GM12878 (cell line): ENCODE results near the gene KDM4C. TPM values are rescaled to one million over a fixed set of nuclear protein-coding genes. Genes with fewer than 3 reads are reported as not detected.

ENCODE experiments used
- ATAC-seq: fragments of 200-7000 bp; cut with Tn5 transposase; 3 replicates; pipeline ENCODE4 v1.9.1; 2020; ENCODE audit warnings: mild to moderate bottlenecking, moderate library complexity
- BruUV-seq: library from RNA; stranded (reverse); fragments of 400-500 nt; replicated peaks from 2 replicates; lab custom pipeline; 2021; lab: Mats Ljungman, UMichigan
- CTCF ChIA-PET: fragments of 300-600 bp; sonication (Branson Sonifier 250); formaldehyde crosslinking; extraction: SDS; loops from one replicate; lab custom pipeline; 2021; ENCODE audit warnings: inconsistent platforms; lab: Yijun Ruan, JAX
- POLR2A ChIA-PET: fragments of 350-600 bp; formaldehyde crosslinking; extraction: SDS; loops from one replicate; lab custom pipeline; 2021; ENCODE audit warnings: inconsistent platforms; lab: Charles Lee
- RAD21 ChIA-PET: fragments of 300-600 bp; sonication (Branson Sonifier 250); formaldehyde crosslinking; loops from one replicate; lab custom pipeline; 2023; ENCODE audit warnings: antibody characterized with exemption; ENCODE audit not compliant: unreplicated experiment; lab: Charles Lee
- SMC1A ChIA-PET: fragments of 300-600 bp; sonication (Branson Sonifier 250); formaldehyde crosslinking; loops from one replicate; lab custom pipeline; 2023; ENCODE audit not compliant: unreplicated experiment, uncharacterized antibody; lab: Charles Lee
- DNase-seq: peaks from one replicate; pipeline ENCODE4 v3.0.0-alpha.2; 2011; ENCODE audit warnings: low read depth, low spot score
- FAIRE-seq: peaks from 3 replicates; lab custom pipeline; 2011; peaks lifted over from hg19 to GRCh38; lab: Jason Lieb, UNC
- H2AFZ ChIP-seq: 2 replicates; pipeline ENCODE4 v1.6.0; 2011; ENCODE audit warnings: low read depth, low read length, control low read depth; ENCODE audit not compliant: control insufficient read depth
- H3K27ac ChIP-seq: 2 replicates; pipeline ENCODE4 v1.5.1; 2011; ENCODE audit warnings: control low read depth; ENCODE audit not compliant: control insufficient read depth, insufficient read depth
- H3K27me3 ChIP-seq, 2 experiments: replicated peaks in 1 of 2; 2 replicates each; pipeline versions ENCODE4 v1.6.0 to v1.6.1; 2011; ENCODE audit warnings: low read length in 1 of 2; ENCODE audit not compliant: control insufficient read depth in 2 of 2, insufficient read depth in 2 of 2
- H3K36me3 ChIP-seq, 2 experiments: 2 replicates each; pipeline ENCODE4 v1.5.1; 2011; ENCODE audit warnings: low read length in 1 of 2; ENCODE audit not compliant: control insufficient read depth in 2 of 2, insufficient read depth in 2 of 2
- H3K4me1 ChIP-seq: 2 replicates; pipeline ENCODE4 v1.6.1; 2011; ENCODE audit warnings: mild to moderate bottlenecking, low read length, moderate library complexity, mixed read lengths; ENCODE audit not compliant: control insufficient read depth, insufficient read depth
- H3K4me2 ChIP-seq: 2 replicates; pipeline ENCODE4 v1.6.0; 2011; ENCODE audit warnings: control low read depth; ENCODE audit not compliant: control insufficient read depth, insufficient read depth
- H3K4me3 ChIP-seq: fragments of 200-600 bp; sonication (generic); 2 replicates; pipeline ENCODE4 v1.5.1; 2016
- H3K79me2 ChIP-seq: 2 replicates; pipeline ENCODE4 v1.6.0; 2011; ENCODE audit warnings: low read length; ENCODE audit not compliant: control insufficient read depth, insufficient read depth
- H3K9ac ChIP-seq: 2 replicates; pipeline ENCODE4 v1.8.0; 2011; ENCODE audit warnings: low read length, control low read depth, mixed read lengths; ENCODE audit not compliant: control insufficient read depth, insufficient read depth
- H3K9me3 ChIP-seq: replicated peaks from 3 replicates; pipeline ENCODE4 v1.5.1; 2011; ENCODE audit warnings: mild to moderate bottlenecking, low read length; ENCODE audit not compliant: control insufficient read depth, insufficient read depth
- H4K20me1 ChIP-seq: 2 replicates; pipeline ENCODE4 v1.6.0; 2011; ENCODE audit not compliant: control insufficient read depth, insufficient read depth
- ASH2L ChIP-seq: fragments of 300-600, 200-600 bp; sonication (generic); IDR thresholded peaks from 2 replicates; pipeline ENCODE4 v1.6.1; 2017; ENCODE audit warnings: low read depth, mild to moderate bottlenecking, borderline replicate concordance
- ATF2 ChIP-seq: IDR thresholded peaks from 2 replicates; pipeline ENCODE4 v1.6.1; 2012; ENCODE audit warnings: low read length, inconsistent platforms
- HCFC1 ChIP-seq: fragments of 150-350 bp; IDR thresholded peaks from 2 replicates; pipeline ENCODE4 v1.6.1; 2014; ENCODE audit warnings: low read length
- MEF2B ChIP-seq: fragments of 450-650 bp; IDR thresholded peaks from 2 replicates; pipeline ENCODE4 v1.6.1; 2018; ENCODE audit warnings: mild to moderate bottlenecking, moderate library complexity; ENCODE audit not compliant: partially characterized antibody, poor library complexity, severe bottlenecking
- MXI1 ChIP-seq: fragments of 150-350 bp; IDR thresholded peaks from 2 replicates; pipeline ENCODE4 v1.6.1; 2011; ENCODE audit warnings: low read depth, mild to moderate bottlenecking, inconsistent platforms, low read length, improper control_type of control experiment
- MYC ChIP-seq: IDR thresholded peaks from 2 replicates; pipeline ENCODE4 v1.6.1; 2011; ENCODE audit warnings: mild to moderate bottlenecking, low read length, moderate library complexity, inconsistent platforms; ENCODE audit not compliant: insufficient read depth, insufficient replicate concordance, insufficient read length, severe bottlenecking
- NFYA ChIP-seq: IDR thresholded peaks from 2 replicates; pipeline ENCODE4 v1.6.1; 2011; ENCODE audit warnings: low read depth, mild to moderate bottlenecking, low read length, improper control_type of control experiment, borderline replicate concordance
- NKRF ChIP-seq: fragments of 450-650 bp; conservative IDR thresholded peaks from 2 replicates; pipeline ENCODE4 v1.6.1; 2017; ENCODE audit warnings: mild to moderate bottlenecking, moderate library complexity
- RCOR1 ChIP-seq: conservative IDR thresholded peaks from 2 replicates; pipeline ENCODE4 v1.6.1; 2012; ENCODE audit warnings: low read depth, low read length, improper control_type of control experiment
- SMC3 ChIP-seq: IDR thresholded peaks from 2 replicates; pipeline ENCODE4 v1.6.1; 2011; ENCODE audit warnings: low read length, improper control_type of control experiment, borderline replicate concordance
- STAT3 ChIP-seq: IDR thresholded peaks from 2 replicates; pipeline ENCODE4 v1.6.1; 2011; ENCODE audit warnings: low read depth, low read length, improper control_type of control experiment
- TBL1XR1 ChIP-seq: IDR thresholded peaks from 2 replicates; pipeline ENCODE4 v1.6.1; 2012; ENCODE audit warnings: low read depth, low read length, improper control_type of control experiment
- ZNF274 ChIP-seq: IDR thresholded peaks from one replicate; pipeline ENCODE4 v1.8.0; 2011; ENCODE audit not compliant: insufficient read length, insufficient read depth
- ZNF384 ChIP-seq: IDR thresholded peaks from 2 replicates; pipeline ENCODE4 v1.6.1; 2012; ENCODE audit warnings: low read depth, mild to moderate bottlenecking, low read length, improper control_type of control experiment, borderline replicate concordance
- WGBS: methylation state at CpG from one replicate; pipeline ENCODE4 v1.1.6; 2016; ENCODE audit warnings: low lambda C conversion rate; ENCODE audit not compliant: insufficient replicate concordance, insufficient coverage; ENCODE audit errors: missing lambda C conversion rate; 5-methylcytosine and 5-hydroxymethylcytosine counted together
- in situ Hi-C: fragments of 300-500 bp; cut with MboI; formaldehyde crosslinking; loops from 9 replicates; pipeline ENCODE4 v1.14.3; 2018; ENCODE audit warnings: mixed read lengths
- intact Hi-C: fragments of 100-400 bp; cut with micrococcal nuclease; formaldehyde crosslinking; loops from one replicate; pipeline ENCODE4 v1.14.2; 2022; ENCODE audit not compliant: unreplicated experiment
- polyA plus RNA-seq, 11 experiments: library from polyadenylated mRNA; depleted of rRNA in 4 of 11; unstranded in 6 of 11; stranded (reverse) in 5 of 11; fragments of >200 nt; fragmentation: Nextera tagmentation in 4 of 11; fragmentation: Illumina TruSeq in 1 of 11; extraction: Ambion mirVana in 4 of 11; extraction: Trizol in 1 of 11; gene quantifications; 1 replicate in 1 of 11; 2 replicates in 10 of 11; pipeline versions ENCODE4 v1.2.1 to v1.2.3, GENCODE V29; 2011 to 2016; ENCODE audit warnings: inconsistent platforms in 2 of 11, missing spikeins in 2 of 11, low read depth in 1 of 11
- total RNA-seq, 4 experiments: library from RNA; depleted of rRNA in 3 of 4; stranded (reverse); fragments of >200 nt in 3 of 4; fragmentation: Illumina TruSeq in 1 of 4; extraction: Trizol in 1 of 4; gene quantifications; 2 replicates each; pipeline versions ENCODE4 v1.2.1 to v1.2.3, GENCODE V29; 2013 to 2021
- TF ChIP-seq, protein P1 (sequence below): fragments of 150-350 bp; IDR thresholded peaks from 2 replicates; pipeline ENCODE4 v1.6.1; 2016; ENCODE audit warnings: low read depth, low read length

The KDM4C gene
- total and polyA plus RNA-seq, 10 of the 15 experiments (the other 5 are each of a cell fraction or from before 2014, with no cell fraction given), result 6.8 to 41.2 (median 20.1) TPM

GRCh38 chr9:7153134-7153533, 395.4 kb downstream of the KDM4C start:
- 97% methylated on average over 4 of the region's 4 CpGs for WGBS
- H3K27ac ChIP-seq, result no peak overlapping the region
- CTCF ChIA-PET, result interaction anchor here (1.2 kb wide), 1 partner anchor 9 kb away, joined by 3 read pairs; no protein-coding TSS in a partner anchor
- no TSS peak for BruUV-seq
- no peaks in the 10 kb centered on the region for H4K20me1 ChIP-seq
- peaks cover 0 to 11% of the 10 kb centered on the region in 2 experiments; a peak in 3 of 4 replicates for H3K36me3 ChIP-seq
- SMC1A ChIA-PET, result interaction anchor here (2.1 kb wide), 1 partner anchor 13 kb away, joined by 7 read pairs; no protein-coding TSS in a partner anchor
- POLR2A ChIA-PET, result no interaction called here
- intact Hi-C loops, result no loop called here
- no peak overlapping the region for H3K9ac ChIP-seq
- H3K9me3 ChIP-seq, result no peaks in the 10 kb centered on the region; the same call in 2 of the 3 replicates
- H3K79me2 ChIP-seq, result no peaks in the 10 kb centered on the region
- in situ Hi-C loops, result no loop called here
- no peak for DNase-seq
- FAIRE-seq, result no peak
- 0 out of 2 replicates have a peak, but pooled peaks cover 4% of the 10 kb centered on the region for H3K4me1 ChIP-seq
- no peak overlapping the region for H3K4me3 ChIP-seq
- H3K4me2 ChIP-seq, result no peak overlapping the region
- RAD21 ChIA-PET, result no interaction called here
- ATAC-seq, result no peak
- TF ChIP-seq NKRF (no peak), SMC3 (no peak), ZNF274 (no peak), TBL1XR1 (no peak), MYC (no peak), ASH2L (no peak), MEF2B (no peak), MXI1 (no peak), HCFC1 (no peak), ZNF384 (no peak), STAT3 (no peak), RCOR1 (no peak), ATF2 (no peak), NFYA (no peak)
- TF ChIP-seq, protein P1, sequence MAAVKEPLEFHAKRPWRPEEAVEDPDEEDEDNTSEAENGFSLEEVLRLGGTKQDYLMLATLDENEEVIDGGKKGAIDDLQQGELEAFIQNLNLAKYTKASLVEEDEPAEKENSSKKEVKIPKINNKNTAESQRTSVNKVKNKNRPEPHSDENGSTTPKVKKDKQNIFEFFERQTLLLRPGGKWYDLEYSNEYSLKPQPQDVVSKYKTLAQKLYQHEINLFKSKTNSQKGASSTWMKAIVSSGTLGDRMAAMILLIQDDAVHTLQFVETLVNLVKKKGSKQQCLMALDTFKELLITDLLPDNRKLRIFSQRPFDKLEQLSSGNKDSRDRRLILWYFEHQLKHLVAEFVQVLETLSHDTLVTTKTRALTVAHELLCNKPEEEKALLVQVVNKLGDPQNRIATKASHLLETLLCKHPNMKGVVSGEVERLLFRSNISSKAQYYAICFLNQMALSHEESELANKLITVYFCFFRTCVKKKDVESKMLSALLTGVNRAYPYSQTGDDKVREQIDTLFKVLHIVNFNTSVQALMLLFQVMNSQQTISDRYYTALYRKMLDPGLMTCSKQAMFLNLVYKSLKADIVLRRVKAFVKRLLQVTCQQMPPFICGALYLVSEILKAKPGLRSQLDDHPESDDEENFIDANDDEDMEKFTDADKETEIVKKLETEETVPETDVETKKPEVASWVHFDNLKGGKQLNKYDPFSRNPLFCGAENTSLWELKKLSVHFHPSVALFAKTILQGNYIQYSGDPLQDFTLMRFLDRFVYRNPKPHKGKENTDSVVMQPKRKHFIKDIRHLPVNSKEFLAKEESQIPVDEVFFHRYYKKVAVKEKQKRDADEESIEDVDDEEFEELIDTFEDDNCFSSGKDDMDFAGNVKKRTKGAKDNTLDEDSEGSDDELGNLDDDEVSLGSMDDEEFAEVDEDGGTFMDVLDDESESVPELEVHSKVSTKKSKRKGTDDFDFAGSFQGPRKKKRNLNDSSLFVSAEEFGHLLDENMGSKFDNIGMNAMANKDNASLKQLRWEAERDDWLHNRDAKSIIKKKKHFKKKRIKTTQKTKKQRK, result no peak
- TF ChIP-seq, all 136 proteins: peak for 0
- Histone ChIP-seq H3K27me3 (no peaks in the 10 kb centered on the region), H2AFZ (no peak overlapping the region)
